Neural cell (in vitro differentiated cells): ENCODE data around the gene EBF3. TPM values are rescaled to one million over a fixed set of nuclear protein-coding genes. Genes with fewer than 3 reads are reported as not detected.

ENCODE experiments used
- H2AFZ ChIP-seq: fragments of 200-600, 300-800 bp; sonication (generic), shearing (Covaris generic); 2 replicates; pipeline ENCODE4 v1.6.0; 2014; ENCODE audit warnings: low read depth, mild to moderate bottlenecking, antibody characterized with exemption, low read length, moderate library complexity
- H3F3A ChIP-seq: fragments of 200-600 bp; shearing (Covaris generic); 2 replicates; pipeline ENCODE4 v1.6.1; 2016; ENCODE audit warnings: mild to moderate bottlenecking, moderate library complexity, mixed read lengths, antibody characterized with exemption, low read length; ENCODE audit not compliant: insufficient read depth, poor library complexity, severe bottlenecking
- H3K27ac ChIP-seq: fragments of 200-600, 300-800 bp; sonication (generic), shearing (Covaris generic); 2 replicates; pipeline ENCODE4 v1.5.1; 2014; ENCODE audit warnings: mild to moderate bottlenecking, low read length, moderate library complexity
- H3K27me3 ChIP-seq: fragments of 300-800, 200-600 bp; sonication (generic), shearing (Covaris generic); 2 replicates; pipeline ENCODE4 v1.6.0; 2014; ENCODE audit warnings: mild to moderate bottlenecking, low read depth, low read length, moderate library complexity; ENCODE audit not compliant: insufficient read depth
- H3K36me3 ChIP-seq: fragments of 300-800, 200-600 bp; sonication (generic), shearing (Covaris generic); 2 replicates; pipeline ENCODE4 v1.5.1; 2014; ENCODE audit warnings: mild to moderate bottlenecking, antibody characterized with exemption, low read length, moderate library complexity; ENCODE audit not compliant: insufficient read depth
- H3K4me2 ChIP-seq: fragments of 300-800, 200-600 bp; sonication (generic), shearing (Covaris generic); 2 replicates; pipeline ENCODE4 v1.6.0; 2014; ENCODE audit warnings: mild to moderate bottlenecking, low read length
- H3K4me3 ChIP-seq: fragments of 300-800, 200-600 bp; sonication (generic), shearing (Covaris generic); 2 replicates; pipeline ENCODE4 v1.5.1; 2014; ENCODE audit warnings: mild to moderate bottlenecking, low read length, moderate library complexity
- H3K79me2 ChIP-seq: fragments of 200-600 bp; shearing (Covaris generic); replicated peaks from 2 replicates; pipeline ENCODE4 v1.6.0; 2014; ENCODE audit warnings: mild to moderate bottlenecking, low read length, moderate library complexity; ENCODE audit not compliant: insufficient read depth
- H3K9ac ChIP-seq: fragments of 300-800, 200-600 bp; sonication (generic), shearing (Covaris generic); 2 replicates; pipeline ENCODE4 v1.6.1; 2016; ENCODE audit warnings: mild to moderate bottlenecking, low read length, mixed read lengths
- H3K9me2 ChIP-seq: fragments of 200-600 bp; shearing (Covaris generic); 2 replicates; pipeline ENCODE4 v1.6.1; 2016; ENCODE audit warnings: mild to moderate bottlenecking, low read length, mixed read lengths; ENCODE audit not compliant: insufficient read depth
- H3K9me3 ChIP-seq: fragments of 200-600, 300-800 bp; sonication (generic), shearing (Covaris generic); 2 replicates; pipeline ENCODE4 v1.6.1; 2016; ENCODE audit warnings: mild to moderate bottlenecking, mixed run types, low read length, moderate library complexity, mixed read lengths
- H4K20me1 ChIP-seq: fragments of 200-600 bp; shearing (Covaris generic); 2 replicates; pipeline ENCODE4 v1.6.1; 2016; ENCODE audit warnings: mild to moderate bottlenecking, mixed run types; ENCODE audit not compliant: insufficient read depth
- CTCF ChIP-seq: fragments of 450-650 bp; IDR thresholded peaks from 2 replicates; pipeline ENCODE4 v1.5.1; 2014; ENCODE audit warnings: antibody characterized with exemption, mild to moderate bottlenecking, moderate library complexity; ENCODE audit not compliant: poor library complexity, severe bottlenecking
- EP300 ChIP-seq: fragments of 450-650 bp; conservative IDR thresholded peaks from 2 replicates; pipeline ENCODE4 v1.6.1; 2014; ENCODE audit warnings: antibody characterized with exemption, mild to moderate bottlenecking, moderate library complexity; ENCODE audit not compliant: poor library complexity, severe bottlenecking
- EZH2 ChIP-seq: fragments of 200-600, 300-800 bp; shearing (Covaris generic), sonication (generic); IDR thresholded peaks from 2 replicates; pipeline ENCODE4 v1.6.1; 2014; ENCODE audit warnings: antibody characterized with exemption, low read length, borderline replicate concordance, mild to moderate bottlenecking; ENCODE audit not compliant: insufficient read depth, poor library complexity, severe bottlenecking
- MXI1 ChIP-seq: fragments of 450-650 bp; conservative IDR thresholded peaks from 2 replicates; pipeline ENCODE4 v1.6.1; 2014; ENCODE audit warnings: antibody characterized with exemption, mild to moderate bottlenecking; ENCODE audit not compliant: poor library complexity, severe bottlenecking
- POLR2AphosphoS5 ChIP-seq: IDR thresholded peaks from 2 replicates; pipeline ENCODE4 v1.6.1; 2012
- RAD21 ChIP-seq: fragments of 450-650 bp; conservative IDR thresholded peaks from 2 replicates; pipeline ENCODE4 v1.6.1; 2014; ENCODE audit warnings: antibody characterized with exemption, mild to moderate bottlenecking, moderate library complexity
- REST ChIP-seq: IDR thresholded peaks from 2 replicates; pipeline ENCODE4 v1.6.1; 2012; ENCODE audit warnings: borderline replicate concordance
- SMC3 ChIP-seq: fragments of 450-650 bp; conservative IDR thresholded peaks from 2 replicates; pipeline ENCODE4 v1.6.1; 2014; ENCODE audit warnings: antibody characterized with exemption, mild to moderate bottlenecking, moderate library complexity; ENCODE audit not compliant: poor library complexity
- TAF1 ChIP-seq: IDR thresholded peaks from 2 replicates; pipeline ENCODE4 v1.6.1; 2012; ENCODE audit warnings: low read depth
- polyA plus RNA-seq: library from polyadenylated mRNA; depleted of rRNA; stranded (reverse); fragments of >200 nt; gene quantifications from 2 replicates; pipeline ENCODE4 v1.2.3, GENCODE V29; 2014

The EBF3 gene
- polyA plus RNA-seq, 1 donor from 2014 or later = 0.38 TPM

DNA sequence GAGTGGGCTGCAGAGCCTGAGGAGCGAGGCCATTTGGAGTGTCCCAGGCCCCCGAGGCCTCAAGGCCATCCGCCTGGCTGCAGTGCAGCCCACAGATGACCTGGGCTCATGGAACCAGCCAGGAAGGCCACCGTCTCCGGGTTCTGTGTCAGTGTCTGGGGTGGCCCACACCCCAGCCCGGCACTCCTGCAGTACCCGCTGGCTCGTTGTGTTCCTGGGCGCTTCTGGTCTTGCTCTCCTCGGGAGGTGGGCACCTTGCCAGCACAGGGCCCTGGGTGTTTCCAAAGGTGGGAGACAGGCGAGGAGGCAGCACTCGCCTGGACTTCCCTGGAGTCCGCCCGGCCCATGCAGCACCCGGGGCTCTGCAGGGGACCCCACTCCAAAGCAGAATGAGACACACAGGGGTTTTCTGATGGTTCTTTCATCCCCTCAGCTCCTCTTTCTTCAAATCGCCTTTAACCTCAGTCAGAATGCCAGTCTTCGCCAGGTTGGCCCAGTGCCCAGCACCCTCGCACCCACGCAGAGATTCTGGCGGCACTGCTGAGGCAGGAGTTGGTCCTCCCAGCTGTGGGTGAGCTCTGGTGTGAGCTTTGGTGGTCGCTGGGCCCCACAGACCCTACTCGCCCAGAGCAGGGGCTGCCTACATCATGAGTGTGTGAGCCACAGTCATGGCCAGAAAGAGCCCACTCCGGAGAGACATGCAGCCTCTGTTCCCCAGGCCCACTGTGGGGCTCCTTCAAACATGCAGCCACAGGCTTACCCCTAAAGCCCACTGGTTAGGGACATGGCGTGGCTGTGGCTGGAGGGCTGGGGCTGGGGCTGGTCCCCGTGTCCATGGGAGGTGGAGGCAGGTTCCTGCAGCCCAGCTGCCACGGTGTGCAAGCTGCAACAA, 155.7 kb downstream of the EBF3 start:
- H3K9me3 ChIP-seq = peaks cover 10% of the 10 kb centered on the region
- H3F3A ChIP-seq = no peaks in the 10 kb centered on the region
- H3K27me3 ChIP-seq = no peaks in the 10 kb centered on the region
- H3K4me2 ChIP-seq = no peak overlapping the region
- H3K27ac ChIP-seq = no peak overlapping the region
- no peaks in the 10 kb centered on the region for H3K36me3 ChIP-seq
- no peak for TF ChIP-seq MXI1
- TF ChIP-seq TAF1 = no peak
- TF ChIP-seq SMC3 = no peak
- TF ChIP-seq REST = no peak
- no peak overlapping the region for H3K9ac ChIP-seq
- H3K4me3 ChIP-seq = no peak overlapping the region
- H4K20me1 ChIP-seq = no peaks in the 10 kb centered on the region
- H3K9me2 ChIP-seq = no peaks in the 10 kb centered on the region
- no peak overlapping the region for H2AFZ ChIP-seq
- no peaks in the 10 kb centered on the region for H3K79me2 ChIP-seq

DNA sequence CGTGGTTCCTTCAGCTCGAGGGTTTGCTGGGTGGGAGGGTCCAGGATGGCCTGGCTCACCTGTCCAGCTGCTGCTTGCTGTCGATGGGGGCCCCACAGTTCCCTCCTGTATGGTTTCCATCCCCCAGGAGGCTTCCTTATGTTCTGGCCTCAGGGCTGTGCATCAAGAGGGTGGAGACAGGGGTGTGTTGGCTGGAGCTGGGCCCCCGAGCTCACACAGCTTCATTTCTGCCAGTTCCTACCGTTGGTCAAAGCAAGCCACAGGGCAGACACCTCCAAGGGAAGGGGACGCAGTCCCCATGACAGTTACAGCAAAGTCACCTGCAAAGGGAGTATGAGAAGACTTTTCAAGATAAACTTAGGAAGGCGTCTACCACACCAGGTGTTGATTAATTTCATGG, 156.9 kb downstream of the EBF3 start:
- TF ChIP-seq POLR2AphosphoS5 = no peak
- no peak for TF ChIP-seq MXI1
- no peak for TF ChIP-seq RAD21
- no peak for TF ChIP-seq EP300
- TF ChIP-seq EZH2 = no peak
- no peak overlapping the region for H3K27ac ChIP-seq
- no peak overlapping the region for H3K9ac ChIP-seq
- no peaks in the 10 kb centered on the region for H3K79me2 ChIP-seq
- H3K36me3 ChIP-seq = no peaks in the 10 kb centered on the region
- H3K9me2 ChIP-seq = no peaks in the 10 kb centered on the region
- H3K4me2 ChIP-seq = no peak overlapping the region
- H3F3A ChIP-seq = no peaks in the 10 kb centered on the region
- no peak overlapping the region for H3K4me3 ChIP-seq
- H3K27me3 ChIP-seq = no peaks in the 10 kb centered on the region
- no peak overlapping the region for H2AFZ ChIP-seq
- H4K20me1 ChIP-seq = no peaks in the 10 kb centered on the region
- peaks cover 10% of the 10 kb centered on the region for H3K9me3 ChIP-seq

GRCh38 chr10:129800796-129801340, 163.2 kb downstream of the EBF3 start:
- H3K9me2 ChIP-seq = no peaks in the 10 kb centered on the region
- no peak overlapping the region for H3K27ac ChIP-seq
- peaks cover 10% of the 10 kb centered on the region for H3K9me3 ChIP-seq
- TF ChIP-seq POLR2AphosphoS5 (no peak), RAD21 (no peak), EP300 (no peak), SMC3 (no peak), CTCF (no peak)
- no peak overlapping the region for H3K4me3 ChIP-seq
- H3K9ac ChIP-seq = no peak overlapping the region
- no peak overlapping the region for H3K4me2 ChIP-seq
- H3F3A ChIP-seq = no peaks in the 10 kb centered on the region
- H3K36me3 ChIP-seq = no peaks in the 10 kb centered on the region
- H3K79me2 ChIP-seq = no peaks in the 10 kb centered on the region
- no peaks in the 10 kb centered on the region for H3K27me3 ChIP-seq
- H2AFZ ChIP-seq = no peak overlapping the region
- H4K20me1 ChIP-seq = no peaks in the 10 kb centered on the region
